Muscle of leg (tissue), 16 donors: Measurements from ENCODE around the gene DNM1L. TPM values are rescaled to one million over a fixed set of nuclear protein-coding genes. Genes with fewer than 3 reads are reported as not detected.
A peak's percentile ranks its signal among the peaks of the same experiment; 100 is the strongest.

ENCODE experiments used
- DNase-seq: peaks from one replicate; pipeline ENCODE4 v3.0.0; 2013
- H3K27ac ChIP-seq: one replicate; pipeline ENCODE4 v1.5.1; 2013; ENCODE audit warnings: mild to moderate bottlenecking, low read length, control low read depth
- H3K27me3 ChIP-seq: one replicate; pipeline ENCODE4 v1.6.1; 2013; ENCODE audit warnings: low read length; ENCODE audit not compliant: control insufficient read depth, insufficient read depth
- H3K36me3 ChIP-seq: one replicate; pipeline ENCODE4 v1.6.1; 2013; ENCODE audit warnings: low read length; ENCODE audit not compliant: control insufficient read depth, insufficient read depth
- H3K4me1 ChIP-seq: one replicate; pipeline ENCODE4 v1.6.1; 2013; ENCODE audit warnings: low read length; ENCODE audit not compliant: control insufficient read depth, insufficient read depth
- H3K4me3 ChIP-seq: one replicate; pipeline ENCODE4 v1.5.1; 2013; ENCODE audit warnings: low read length, control low read depth
- H3K9me3 ChIP-seq: replicated peaks from 2 replicates; pipeline ENCODE4 v1.6.1; 2013; ENCODE audit warnings: low read depth, low read length; ENCODE audit not compliant: control insufficient read depth
- WGBS: methylation state at CpG from one replicate; pipeline ENCODE4 v1.1.5; 2013; ENCODE audit warnings: missing lambda C conversion rate; ENCODE audit not compliant: insufficient coverage; 5-methylcytosine and 5-hydroxymethylcytosine counted together
- long read RNA-seq, 11 donors: transcript quantifications; one replicate each; lab custom pipeline, GENCODE V29; 2026
- polyA plus RNA-seq, 8 donors: library from polyadenylated mRNA; unstranded; fragments of 120-200 nt; gene quantifications; one replicate each; pipeline versions ENCODE4 v1.2.1 to v1.2.3, GENCODE V29; 2013; ENCODE audit warnings: inconsistent platforms in 1 of 8, low replicate concordance in 1 of 8; ENCODE audit not compliant: insufficient read length in 8 of 8, insufficient read depth in 1 of 8
- total RNA-seq: library from RNA; stranded (reverse); fragments of 120-200 nt; gene quantifications from one replicate; pipeline ENCODE4 v1.2.4, GENCODE V29; 2013

DNM1L gene
- 56.6 TPM for total RNA-seq
- 10 to 100 TPM; 55.5 to 89.4 (median 64.5) TPM for polyA plus RNA-seq
- long read RNA-seq, donor 1, partial matches to known transcripts, result 0 of 2 reads
- long read RNA-seq, donor 1, other reads (novel, unspliced or antisense), result 0 of 2 reads
- long read RNA-seq, donor 2, partial matches to known transcripts, result 0 of 3 reads
- long read RNA-seq, donor 2, other reads (novel, unspliced or antisense), result 0 of 3 reads
- long read RNA-seq, donor 3, partial matches to known transcripts, result 25 of 33 reads
- long read RNA-seq, donor 3, other reads (novel, unspliced or antisense), result 0 of 33 reads
- long read RNA-seq, donor 4, full-length matches to known transcripts, result 4 of 4 reads
- long read RNA-seq, donor 4, partial matches to known transcripts, result 0 of 4 reads
- long read RNA-seq, donor 4, other reads (novel, unspliced or antisense), result 0 of 4 reads
- long read RNA-seq, donor 5, transcript DNM1L-220 (20 exons, 2,487 nt), result major isoform, 6 of 92 reads
- long read RNA-seq, donor 5, partial matches to known transcripts, result 81 of 92 reads
- long read RNA-seq, donor 5, other reads (novel, unspliced or antisense), result 0 of 92 reads
- long read RNA-seq, donor 6, transcript DNM1L-211 (19 exons, 2,393 nt), result major isoform, 5 of 69 reads
- long read RNA-seq, donor 6, partial matches to known transcripts, result 58 of 69 reads
- long read RNA-seq, donor 6, other reads (novel, unspliced or antisense), result 0 of 69 reads
- long read RNA-seq, donor 7, partial matches to known transcripts, result 32 of 38 reads
- long read RNA-seq, donor 7, other reads (novel, unspliced or antisense), result 0 of 38 reads
- long read RNA-seq, donor 8, partial matches to known transcripts, result 24 of 28 reads
- long read RNA-seq, donor 8, other reads (novel, unspliced or antisense), result 0 of 28 reads
- long read RNA-seq, donor 9, partial matches to known transcripts, result 17 of 22 reads
- long read RNA-seq, donor 9, other reads (novel, unspliced or antisense), result 0 of 22 reads
- long read RNA-seq, donor 10, partial matches to known transcripts, result 20 of 28 reads
- long read RNA-seq, donor 10, other reads (novel, unspliced or antisense), result 0 of 28 reads
- long read RNA-seq, donor 11, full-length matches to known transcripts, result 6 of 30 reads
- long read RNA-seq, donor 11, partial matches to known transcripts, result 6 of 30 reads
- long read RNA-seq, donor 11, other reads (novel, unspliced or antisense), result 18 of 30 reads

DNA sequence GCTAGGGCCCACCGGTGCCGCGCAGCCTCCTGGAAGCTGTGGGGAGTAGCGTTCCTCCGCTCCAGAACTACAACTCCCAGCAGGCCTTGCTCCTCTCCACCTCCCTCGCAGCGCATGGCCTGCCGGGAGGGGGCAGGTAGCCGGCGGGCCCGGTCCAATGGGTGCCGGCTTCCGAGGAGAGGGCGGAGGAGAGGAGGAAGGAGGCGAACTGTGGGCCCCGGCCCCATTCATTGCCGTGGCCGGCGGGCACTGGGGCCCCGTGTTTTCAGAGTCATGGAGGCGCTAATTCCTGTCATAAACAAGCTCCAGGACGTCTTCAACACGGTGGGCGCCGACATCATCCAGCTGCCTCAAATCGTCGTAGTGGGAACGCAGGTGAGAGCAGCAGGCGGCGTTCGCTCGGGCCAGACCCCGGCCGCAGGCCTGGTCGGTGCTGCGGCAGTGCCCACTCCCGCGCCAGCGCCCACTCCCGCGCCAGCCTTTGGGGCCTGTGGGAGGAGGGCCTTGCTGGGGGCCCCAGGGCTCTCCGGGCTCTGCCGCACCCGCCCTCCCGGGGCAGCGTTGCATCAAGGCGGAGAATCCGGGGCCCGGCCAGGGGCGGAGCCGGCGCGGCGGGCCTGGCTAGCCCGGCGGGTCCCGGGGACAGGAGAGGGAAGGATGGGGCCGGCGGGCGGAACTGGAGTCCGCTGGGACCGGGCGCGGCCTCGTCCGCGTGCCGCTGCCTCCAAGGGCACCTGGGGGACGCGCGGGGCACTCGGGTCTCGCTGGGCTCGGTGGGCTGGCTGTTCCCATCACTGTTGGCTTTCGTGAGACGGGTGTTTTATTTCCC is at the start of gene DNM1L:
TSS of gene DNM1L (plus strand) at position 211 of the 829 bp plus-strand sequence. CDS start at position 274, 63 bp downstream.
- H3K36me3 ChIP-seq, result no peaks in the 10 kb centered on the region
- peak; percentile 99 for DNase-seq
- H3K27me3 ChIP-seq, result no peaks in the 10 kb centered on the region
- H3K27ac ChIP-seq, result peak within 1 kb of the TSS; percentile 96
- H3K4me3 ChIP-seq, result peak within 1 kb of the TSS; percentile 74
- under 1% methylated on average over 73 of the region's 76 CpGs for WGBS
- H3K9me3 ChIP-seq, result no peaks in the 10 kb centered on the region
- H3K4me1 ChIP-seq, result no peaks in the 10 kb centered on the region

DNA sequence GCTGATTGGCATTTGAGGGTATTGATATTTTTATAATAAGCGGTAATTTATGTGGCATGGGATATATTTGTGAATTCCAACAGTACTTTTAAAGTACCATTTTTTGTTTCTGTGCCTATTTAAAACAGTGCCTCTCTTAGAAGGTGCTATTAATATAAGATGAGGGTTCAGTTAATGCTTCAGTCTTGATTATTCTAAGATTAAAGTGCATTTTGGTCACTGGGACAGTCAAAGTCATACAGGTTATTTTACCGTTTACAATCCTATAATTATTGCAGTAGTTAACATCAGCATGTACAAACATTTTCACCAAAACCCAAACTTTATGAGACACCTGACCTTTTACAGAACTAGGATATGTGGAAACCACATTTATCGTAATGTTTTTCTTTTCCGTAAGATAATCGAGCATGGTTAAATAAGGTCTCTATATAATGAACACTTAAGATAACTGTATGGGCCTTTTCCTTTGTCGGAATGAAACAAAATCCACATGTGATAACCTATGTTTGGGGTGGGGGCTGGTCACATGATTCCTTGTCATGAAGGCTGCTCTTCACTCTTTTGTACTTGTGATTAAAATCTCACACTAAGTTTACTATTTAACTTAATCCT is 37.7 kb upstream of the DNM1L start:
- Histone ChIP-seq H3K27ac (no peak overlapping the region), H3K9me3 (no peaks in the 10 kb centered on the region), H3K36me3 (peaks cover 23% of the 10 kb centered on the region), H3K4me3 (no peak overlapping the region), H3K4me1 (no peaks in the 10 kb centered on the region), H3K27me3 (no peaks in the 10 kb centered on the region)
- no CpG with 5 or more reads among the region's 6 CpGs for WGBS
- DNase-seq, result no peak

GRCh38 chr12:32644431-32644830 is 34.7 kb upstream of the DNM1L start:
- Histone ChIP-seq H3K27me3 (no peaks in the 10 kb centered on the region), H3K36me3 (peaks cover 10% of the 10 kb centered on the region), H3K27ac (no peak overlapping the region), H3K4me1 (no peaks in the 10 kb centered on the region), H3K9me3 (no peaks in the 10 kb centered on the region), H3K4me3 (no peak overlapping the region)
- DNase-seq, result no peak
- WGBS, result no CpG with 5 or more reads among the region's 2 CpGs

GRCh38 chr12:32647275-32647674 is 31.8 kb upstream of the DNM1L start:
- no peak for DNase-seq
- no peak overlapping the region for H3K4me3 ChIP-seq
- H3K36me3 ChIP-seq, result peaks cover 3% of the 10 kb centered on the region
- no CpG with 5 or more reads among the region's 3 CpGs for WGBS
- no peak overlapping the region for H3K27ac ChIP-seq
- no peaks in the 10 kb centered on the region for H3K4me1 ChIP-seq
- H3K9me3 ChIP-seq, result no peaks in the 10 kb centered on the region
- no peaks in the 10 kb centered on the region for H3K27me3 ChIP-seq

DNA sequence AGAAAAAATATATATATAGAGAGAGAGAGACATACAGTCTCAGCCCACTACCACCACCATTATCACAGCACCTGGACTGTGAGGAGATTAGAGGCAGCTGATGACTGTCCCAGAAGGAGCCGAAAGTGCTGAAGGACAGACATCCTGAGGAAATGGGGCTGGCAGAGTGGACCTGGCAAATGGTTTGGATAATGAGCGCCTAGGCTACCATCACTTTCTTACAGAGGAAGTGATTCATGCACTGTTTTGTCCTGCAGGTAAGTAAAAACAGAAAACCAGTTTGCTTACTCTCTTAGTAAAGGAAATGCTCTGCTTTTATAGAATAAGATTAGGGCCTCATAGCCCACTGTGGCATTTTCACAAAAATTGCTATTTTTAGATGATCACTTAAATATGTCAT is 28.6 kb upstream of the DNM1L start:
- no peak overlapping the region for H3K4me3 ChIP-seq
- no peaks in the 10 kb centered on the region for H3K9me3 ChIP-seq
- peaks cover 3% of the 10 kb centered on the region for H3K36me3 ChIP-seq
- no peaks in the 10 kb centered on the region for H3K4me1 ChIP-seq
- H3K27ac ChIP-seq, result no peak overlapping the region
- H3K27me3 ChIP-seq, result no peaks in the 10 kb centered on the region
- no CpG with 5 or more reads among the region's 2 CpGs for WGBS
- DNase-seq, result peak; percentile 37

GRCh38 chr12:32651151-32651955 is 27.7 kb upstream of the DNM1L start:
- WGBS, result 98% methylated on average over 4 of the region's 5 CpGs
- no peak for DNase-seq
- Histone ChIP-seq H3K4me3 (no peak overlapping the region), H3K36me3 (peaks cover under 1% of the 10 kb centered on the region), H3K27ac (no peak overlapping the region), H3K4me1 (no peaks in the 10 kb centered on the region), H3K9me3 (no peaks in the 10 kb centered on the region), H3K27me3 (no peaks in the 10 kb centered on the region)

DNA sequence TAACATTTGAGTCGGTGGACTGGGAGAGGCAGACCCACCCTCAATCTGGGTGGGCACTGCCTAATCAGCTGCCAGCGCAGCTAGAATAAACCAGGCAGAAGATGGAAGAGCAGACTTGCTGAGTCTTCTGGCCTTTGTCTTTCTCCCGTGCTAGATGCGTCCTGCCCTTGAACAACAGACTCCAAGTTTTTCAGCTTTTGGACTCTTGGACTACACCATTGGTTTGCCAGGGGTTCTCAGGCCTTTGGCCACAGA is 27.2 kb upstream of the DNM1L start:
- Histone ChIP-seq H3K4me1 (no peaks in the 10 kb centered on the region), H3K27me3 (no peaks in the 10 kb centered on the region), H3K9me3 (no peaks in the 10 kb centered on the region), H3K27ac (no peak overlapping the region), H3K4me3 (no peak overlapping the region), H3K36me3 (no peaks in the 10 kb centered on the region)
- WGBS, result 94% methylated on average over 4 of the region's 4 CpGs
- DNase-seq, result no peak

DNA sequence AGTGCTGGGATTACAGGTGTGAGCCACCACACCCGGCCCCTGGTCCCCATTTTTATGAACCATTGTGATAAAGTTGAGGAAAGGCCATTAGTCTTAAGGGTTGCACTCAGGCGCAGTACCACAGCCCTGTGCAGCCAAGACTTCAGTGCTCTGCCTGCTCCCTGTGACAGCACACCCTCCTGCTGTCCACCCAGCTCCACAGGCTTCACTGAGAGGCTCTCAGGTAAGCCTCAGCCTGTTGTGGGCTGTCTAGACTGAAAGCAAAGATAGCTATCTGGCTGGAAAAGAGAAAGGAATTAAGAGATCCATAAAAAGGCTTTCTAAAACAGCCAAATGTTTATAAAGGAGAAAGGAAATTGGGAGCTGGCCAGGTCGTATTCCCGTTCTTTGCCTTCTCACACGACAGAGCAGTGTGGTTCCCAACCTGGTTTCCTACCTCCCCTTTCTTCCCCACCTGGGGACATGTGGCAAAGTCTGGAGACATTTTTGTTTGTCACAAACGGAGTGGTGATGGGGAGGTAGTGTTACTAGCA is 19.1 kb upstream of the DNM1L start:
- Histone ChIP-seq H3K9me3 (no peaks in the 10 kb centered on the region), H3K27me3 (no peaks in the 10 kb centered on the region), H3K4me3 (no peak overlapping the region), H3K4me1 (peaks cover 12% of the 10 kb centered on the region), H3K27ac (no peak overlapping the region), H3K36me3 (no peaks in the 10 kb centered on the region)
- 93% methylated on average over 2 of the region's 6 CpGs for WGBS
- DNase-seq, result no peak
